HCT116 (cell line): ENCODE measurements around the gene USP48. TPM values are rescaled to one million over a fixed set of nuclear protein-coding genes. Genes with fewer than 3 reads are reported as not detected.

ENCODE experiments used
- ATAC-seq: fragments of 200-7000 bp; cut with Tn5 transposase; 2 replicates; pipeline ENCODE4 v1.9.1; 2020; ENCODE audit warnings: mild to moderate bottlenecking, moderate library complexity
- BruUV-seq: library from RNA; stranded (reverse); fragments of 400-500 nt; replicated peaks from 2 replicates; lab custom pipeline; 2021; lab: Mats Ljungman, UMichigan
- CTCF ChIA-PET: fragments of 300-600 bp; sonication (Branson Sonifier 250); formaldehyde crosslinking; loops from one replicate; lab custom pipeline; 2021; ENCODE audit warnings: antibody characterized with exemption; lab: Charles Lee
- POLR2A ChIA-PET: fragments of 300-600, 350-600 bp; sonication (Branson Sonifier 250); formaldehyde crosslinking; loops from one replicate; lab custom pipeline; 2021; ENCODE audit warnings: antibody characterized with exemption; lab: Charles Lee
- RAD21 ChIA-PET, 2 experiments: fragments of 300-600 bp; sonication (Branson Sonifier 250); formaldehyde crosslinking; loops; one replicate each; lab custom pipeline; 2023; ENCODE audit warnings: low total read pairs in 2 of 2; ENCODE audit not compliant: uncharacterized antibody in 2 of 2, unreplicated experiment in 2 of 2, low non-redundant PET in 1 of 2; lab: Charles Lee
- DNase-seq: peaks from one replicate; pipeline ENCODE4 v3.0.0-alpha.2; 2010; ENCODE audit warnings: low read depth, low spot score
- H2AFZ ChIP-seq: fragments of 200-600 bp; shearing (Covaris generic), sonication (generic); 2 replicates; pipeline ENCODE4 v1.6.1; 2017; ENCODE audit warnings: low read depth, mixed run types, mixed read lengths, antibody characterized with exemption, low read length; ENCODE audit not compliant: poor library complexity, severe bottlenecking
- H3K27ac ChIP-seq: 2 replicates; pipeline ENCODE4 v1.5.1; 2012; ENCODE audit warnings: low read depth, low read length
- H3K27me3 ChIP-seq: fragments of 200-600 bp; sonication (generic); 2 replicates; pipeline ENCODE4 v1.6.1; 2016; ENCODE audit warnings: mixed run types, low read length, mixed read lengths; ENCODE audit not compliant: insufficient read depth
- H3K36me3 ChIP-seq, 2 experiments: fragments of 200-500 bp in 1 of 2; fragments of 200-600 bp in 1 of 2; sonication (Bioruptor generic) in 1 of 2; sonication (generic) in 1 of 2; 2 replicates each; pipeline versions ENCODE4 v1.5.1 to v1.6.1; 2014 to 2016; ENCODE audit warnings: low read length in 2 of 2, inconsistent platforms in 1 of 2, mixed read lengths in 1 of 2, mixed run types in 1 of 2; ENCODE audit not compliant: insufficient read depth in 2 of 2, control insufficient read depth in 1 of 2
- H3K4me1 ChIP-seq, 2 experiments: fragments of 200-600 bp in 1 of 2; sonication (generic) in 1 of 2; 2 replicates each; pipeline versions ENCODE4 v1.5.1 to v1.6.1; 2012 to 2017; ENCODE audit warnings: low read length in 2 of 2, inconsistent platforms in 1 of 2, mild to moderate bottlenecking in 1 of 2, mixed read lengths in 1 of 2, mixed run types in 1 of 2, moderate library complexity in 1 of 2; ENCODE audit not compliant: insufficient read depth in 2 of 2, control insufficient read depth in 1 of 2
- H3K4me2 ChIP-seq: fragments of 200-600 bp; sonication (generic); 2 replicates; pipeline ENCODE4 v1.6.1; 2017; ENCODE audit warnings: mixed run types, low read length, mixed read lengths
- H3K4me3 ChIP-seq, 2 experiments: fragments of 200-600 bp in 1 of 2; sonication (generic) in 1 of 2; replicated peaks in 1 of 2; 2 replicates each; pipeline ENCODE4 v1.5.1; 2011 to 2016; ENCODE audit warnings: low read length in 2 of 2, control low read depth in 1 of 2, low read depth in 1 of 2, mild to moderate bottlenecking in 1 of 2, mixed read lengths in 1 of 2, mixed run types in 1 of 2
- H3K79me2 ChIP-seq: fragments of 200-600 bp; sonication (generic); 2 replicates; pipeline ENCODE4 v1.6.1; 2017; ENCODE audit warnings: mild to moderate bottlenecking, mixed run types, low read length, moderate library complexity, mixed read lengths; ENCODE audit not compliant: insufficient read depth
- H3K9ac ChIP-seq: fragments of 200-600 bp; sonication (generic); 2 replicates; pipeline ENCODE4 v1.6.1; 2016; ENCODE audit warnings: low read length, mixed read lengths
- H3K9me2 ChIP-seq: fragments of 200-600 bp; sonication (generic), shearing (Covaris generic); 2 replicates; pipeline ENCODE4 v1.6.1; 2017; ENCODE audit warnings: mixed run types, mild to moderate bottlenecking, moderate library complexity; ENCODE audit not compliant: insufficient read depth
- H3K9me3 ChIP-seq, 2 experiments: fragments of 200-500 bp in 1 of 2; fragments of 200-600 bp in 1 of 2; sonication (Bioruptor generic) in 1 of 2; sonication (generic) in 1 of 2; 2 replicates each; pipeline ENCODE4 v1.6.1; 2014 to 2017; ENCODE audit warnings: low read length in 2 of 2, mixed read lengths in 2 of 2, inconsistent platforms in 1 of 2, low read depth in 1 of 2, mild to moderate bottlenecking in 1 of 2, mixed run types in 1 of 2, moderate library complexity in 1 of 2; ENCODE audit not compliant: control insufficient read depth in 1 of 2, insufficient read depth in 1 of 2
- H4K20me1 ChIP-seq: fragments of 200-600 bp; sonication (generic), shearing (Covaris generic); 2 replicates; pipeline ENCODE4 v1.6.1; 2017; ENCODE audit warnings: mixed run types, mild to moderate bottlenecking, moderate library complexity; ENCODE audit not compliant: insufficient read depth
- EGR1 ChIP-seq: IDR thresholded peaks from 2 replicates; pipeline ENCODE4 v1.6.1; 2012; ENCODE audit warnings: low read depth
- ELF1 ChIP-seq: IDR thresholded peaks from 2 replicates; pipeline ENCODE4 v1.6.1; 2012; ENCODE audit warnings: low read depth, borderline replicate concordance
- FOSL1 ChIP-seq: IDR thresholded peaks from 2 replicates; pipeline ENCODE4 v1.6.1; 2012; ENCODE audit warnings: low read depth
- JUND ChIP-seq: IDR thresholded peaks from 2 replicates; pipeline ENCODE4 v1.6.1; 2012
- POLR2AphosphoS5 ChIP-seq: IDR thresholded peaks from 2 replicates; pipeline ENCODE4 v1.6.1; 2011; ENCODE audit warnings: mild to moderate bottlenecking, low read depth, low read length, moderate library complexity
- SP1 ChIP-seq: IDR thresholded peaks from 2 replicates; pipeline ENCODE4 v1.6.1; 2012; ENCODE audit warnings: low read depth
- intact Hi-C: fragments of 100-400 bp; cut with micrococcal nuclease; formaldehyde crosslinking; loops from 2 replicates; pipeline ENCODE4 v1.10.0; 2022
- total RNA-seq: library from RNA; stranded (reverse); gene quantifications from one replicate; pipeline ENCODE4 v1.2.1, GENCODE V29; 2021; ENCODE audit not compliant: unreplicated experiment
- TF ChIP-seq, protein P1 (sequence below): IDR thresholded peaks from 2 replicates; pipeline ENCODE4 v1.6.1; 2012
- TF ChIP-seq, protein P2 (sequence below): IDR thresholded peaks from 2 replicates; pipeline ENCODE4 v1.6.1; 2012; ENCODE audit warnings: low read depth

The USP48 gene
- total RNA-seq, 1 experiment from 2014 or later: 54.8 TPM

DNA sequence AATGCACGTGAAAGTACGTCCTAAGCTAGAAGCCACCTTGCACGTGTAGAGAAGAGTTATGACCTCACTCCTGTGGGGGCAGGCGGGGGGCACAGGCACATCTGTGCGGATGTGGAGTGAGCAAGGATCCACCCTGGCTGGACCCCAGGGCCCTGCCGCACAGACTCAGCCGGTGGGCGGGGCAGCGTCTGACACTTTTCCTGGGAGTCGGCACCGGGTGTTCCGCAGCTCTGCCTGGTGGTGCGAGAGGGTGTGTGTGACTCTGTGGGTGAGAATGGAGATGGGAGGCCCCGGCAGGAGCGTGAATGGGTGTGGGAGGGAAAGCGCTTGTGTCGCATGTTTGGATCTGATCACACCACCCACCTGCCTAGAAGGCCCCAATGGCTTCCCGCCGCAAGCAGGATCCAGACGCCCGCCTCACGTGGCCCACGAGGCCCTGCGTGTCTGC, 143.3 kb downstream of the USP48 start:
- TF ChIP-seq EGR1 (no peak), SP1 (no peak), FOSL1 (no peak)
- TF ChIP-seq, protein P1, sequence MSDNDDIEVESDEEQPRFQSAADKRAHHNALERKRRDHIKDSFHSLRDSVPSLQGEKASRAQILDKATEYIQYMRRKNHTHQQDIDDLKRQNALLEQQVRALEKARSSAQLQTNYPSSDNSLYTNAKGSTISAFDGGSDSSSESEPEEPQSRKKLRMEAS: no peak
- TF ChIP-seq, all 23 proteins: peak for 0
- H3K9me2 ChIP-seq: no peaks in the 10 kb centered on the region
- peak overlapping the region; percentile 69 for H3K27ac ChIP-seq
- no TSS peak for BruUV-seq
- H3K4me1 ChIP-seq: peaks cover 24 to 47% of the 10 kb centered on the region in 2 experiments
- intact Hi-C loops: no loop called here
- no peaks in the 10 kb centered on the region for H3K9me3 ChIP-seq
- ChIA-PET RAD21 (interaction anchor here (1.4 to 1.5 kb wide), 2 partner anchors 8 to 143 kb away, joined by 3 read pairs; no protein-coding TSS in a partner anchor), POLR2A (no interaction called here), CTCF (interaction anchor here (1.8 kb wide), 1 partner anchor 16 kb away, joined by 8 read pairs; no protein-coding TSS in a partner anchor)
- no peaks in the 10 kb centered on the region for H3K36me3 ChIP-seq
- ATAC-seq (peak; percentile 25; the same call in 1 of the 2 replicates), DNase-seq (no peak)
- H2AFZ ChIP-seq: no peak overlapping the region
- H3K27me3 ChIP-seq: no peaks in the 10 kb centered on the region
- H3K4me2 ChIP-seq: peak overlapping the region; percentile 76
- H3K9ac ChIP-seq: peak overlapping the region; percentile 41
- H3K79me2 ChIP-seq: no peaks in the 10 kb centered on the region
- H3K4me3 ChIP-seq: no peak overlapping the region
- H4K20me1 ChIP-seq: no peaks in the 10 kb centered on the region

DNA sequence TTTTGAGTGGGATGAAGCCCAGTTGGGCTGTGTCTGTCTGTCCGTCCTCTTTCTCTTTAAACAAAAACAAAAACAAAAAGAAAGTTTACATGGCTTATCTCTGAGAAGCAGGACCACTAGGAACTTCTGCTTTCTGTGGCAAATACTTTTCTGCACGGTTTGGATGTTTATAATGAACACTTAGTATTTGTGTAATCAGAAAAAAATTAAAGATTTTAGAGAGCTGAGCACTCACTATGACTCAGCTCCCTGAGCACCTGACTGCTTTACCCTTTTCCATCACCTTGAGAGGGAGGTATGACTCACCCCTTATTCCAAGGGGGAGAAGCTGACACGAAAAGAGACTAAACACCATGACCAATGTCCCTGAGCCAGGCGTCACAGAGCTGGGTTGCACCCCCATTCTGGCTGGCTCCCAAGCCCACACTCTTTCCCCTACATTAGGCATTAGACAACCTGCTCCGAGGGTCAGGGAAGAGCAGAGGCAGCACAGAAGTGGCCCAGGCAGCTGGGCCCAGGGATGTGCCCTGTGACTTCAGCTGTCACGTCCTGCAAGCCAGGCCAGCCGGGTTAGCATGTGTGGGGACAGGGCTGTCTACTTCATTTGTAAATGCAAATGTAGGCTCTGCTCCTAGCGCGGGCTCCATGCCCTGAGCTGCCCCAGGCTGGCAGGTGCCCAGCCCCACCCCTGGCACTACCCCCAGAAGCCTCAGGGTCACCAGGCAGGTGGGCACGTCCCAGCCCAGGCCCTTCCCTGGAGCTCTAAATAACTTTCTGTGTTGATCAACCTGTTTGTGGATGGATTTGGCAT, 144.2 kb downstream of the USP48 start:
- Histone ChIP-seq H2AFZ (no peak overlapping the region), H3K79me2 (no peaks in the 10 kb centered on the region), H3K4me3 (peak overlapping the region in 1 of 2 experiments; percentile 31; a peak in 3 of 4 replicates), H3K27me3 (no peaks in the 10 kb centered on the region), H3K4me1 (peaks cover 27 to 48% of the 10 kb centered on the region in 2 experiments), H3K27ac (peak overlapping the region; percentile 69), H3K36me3 (no peaks in the 10 kb centered on the region), H3K4me2 (peak overlapping the region; percentile 76), H4K20me1 (no peaks in the 10 kb centered on the region), H3K9me3 (no peaks in the 10 kb centered on the region), H3K9me2 (no peaks in the 10 kb centered on the region), H3K9ac (peak overlapping the region; percentile 41)
- POLR2A ChIA-PET: no interaction called here
- DNase-seq: peak; percentile 79
- TF ChIP-seq JUND: peak; percentile 96
- peak; percentile 86 for TF ChIP-seq SP1
- TF ChIP-seq POLR2AphosphoS5: peak; percentile 43; the same call in 1 of the 2 replicates
- peak; percentile 98 for TF ChIP-seq FOSL1
- no peak for TF ChIP-seq ELF1
- TF ChIP-seq, protein P2, sequence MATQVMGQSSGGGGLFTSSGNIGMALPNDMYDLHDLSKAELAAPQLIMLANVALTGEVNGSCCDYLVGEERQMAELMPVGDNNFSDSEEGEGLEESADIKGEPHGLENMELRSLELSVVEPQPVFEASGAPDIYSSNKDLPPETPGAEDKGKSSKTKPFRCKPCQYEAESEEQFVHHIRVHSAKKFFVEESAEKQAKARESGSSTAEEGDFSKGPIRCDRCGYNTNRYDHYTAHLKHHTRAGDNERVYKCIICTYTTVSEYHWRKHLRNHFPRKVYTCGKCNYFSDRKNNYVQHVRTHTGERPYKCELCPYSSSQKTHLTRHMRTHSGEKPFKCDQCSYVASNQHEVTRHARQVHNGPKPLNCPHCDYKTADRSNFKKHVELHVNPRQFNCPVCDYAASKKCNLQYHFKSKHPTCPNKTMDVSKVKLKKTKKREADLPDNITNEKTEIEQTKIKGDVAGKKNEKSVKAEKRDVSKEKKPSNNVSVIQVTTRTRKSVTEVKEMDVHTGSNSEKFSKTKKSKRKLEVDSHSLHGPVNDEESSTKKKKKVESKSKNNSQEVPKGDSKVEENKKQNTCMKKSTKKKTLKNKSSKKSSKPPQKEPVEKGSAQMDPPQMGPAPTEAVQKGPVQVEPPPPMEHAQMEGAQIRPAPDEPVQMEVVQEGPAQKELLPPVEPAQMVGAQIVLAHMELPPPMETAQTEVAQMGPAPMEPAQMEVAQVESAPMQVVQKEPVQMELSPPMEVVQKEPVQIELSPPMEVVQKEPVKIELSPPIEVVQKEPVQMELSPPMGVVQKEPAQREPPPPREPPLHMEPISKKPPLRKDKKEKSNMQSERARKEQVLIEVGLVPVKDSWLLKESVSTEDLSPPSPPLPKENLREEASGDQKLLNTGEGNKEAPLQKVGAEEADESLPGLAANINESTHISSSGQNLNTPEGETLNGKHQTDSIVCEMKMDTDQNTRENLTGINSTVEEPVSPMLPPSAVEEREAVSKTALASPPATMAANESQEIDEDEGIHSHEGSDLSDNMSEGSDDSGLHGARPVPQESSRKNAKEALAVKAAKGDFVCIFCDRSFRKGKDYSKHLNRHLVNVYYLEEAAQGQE: no peak
- ATAC-seq: peak; percentile 92
- CTCF ChIA-PET: interaction anchor here (1.3 to 1.8 kb wide), 2 partner anchors 17 to 268 kb away, joined by 4 to 8 read pairs; no protein-coding TSS in a partner anchor
- RAD21 ChIA-PET: interaction anchor here (1.4 to 1.5 kb wide), 2 partner anchors 9 to 143 kb away, joined by 3 read pairs; no protein-coding TSS in a partner anchor
- intact Hi-C loops: no loop called here
- no TSS peak for BruUV-seq
